Measurements from ENCODE around the gene LRRC4C. TPM values are rescaled to one million over a fixed set of nuclear protein-coding genes. Genes with fewer than 3 reads are reported as not detected.

The LRRC4C gene
- total RNA-seq, 1 donor from 2014 or later = 0.64 TPM

DNA sequence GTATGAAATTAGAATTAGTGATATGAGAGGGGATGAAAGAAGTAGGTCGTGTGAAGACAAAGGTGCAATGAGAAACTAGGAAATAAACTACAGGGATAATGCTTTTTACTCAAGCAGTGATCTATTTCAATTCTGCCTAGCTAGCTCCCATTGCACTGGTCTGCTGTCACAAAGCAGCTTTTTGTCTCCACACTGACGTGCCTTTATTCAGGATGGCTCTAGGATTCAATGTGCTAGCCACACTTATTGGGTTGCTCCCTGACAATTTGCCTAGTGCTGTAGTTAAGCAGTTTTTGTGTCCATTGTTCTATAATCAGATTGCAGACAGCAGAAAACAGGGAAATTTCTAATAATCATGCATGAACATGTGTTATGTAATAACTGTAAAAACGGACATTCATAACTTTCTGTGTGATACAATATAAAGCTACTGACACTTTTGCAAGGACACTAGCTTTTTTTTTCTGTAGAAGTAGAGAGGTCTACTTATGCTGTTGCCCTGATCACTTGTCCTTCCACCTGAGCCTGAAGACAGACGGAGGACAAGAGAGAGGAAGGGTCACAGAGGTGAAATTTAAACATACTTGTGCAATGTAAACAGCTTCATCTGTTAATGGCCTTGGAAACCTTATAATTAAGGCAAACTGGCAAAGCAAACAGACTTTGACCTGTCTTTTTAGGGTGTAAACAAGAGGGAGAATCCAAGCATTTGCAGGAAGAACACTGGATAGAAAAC is 269.6 kb downstream of the LRRC4C start:
- peaks cover 1% of the 10 kb centered on the region for H3K9me3 Mint-ChIP-seq (ENCODE audit: unreplicated experiment)
- TF ChIP-seq, protein P1, sequence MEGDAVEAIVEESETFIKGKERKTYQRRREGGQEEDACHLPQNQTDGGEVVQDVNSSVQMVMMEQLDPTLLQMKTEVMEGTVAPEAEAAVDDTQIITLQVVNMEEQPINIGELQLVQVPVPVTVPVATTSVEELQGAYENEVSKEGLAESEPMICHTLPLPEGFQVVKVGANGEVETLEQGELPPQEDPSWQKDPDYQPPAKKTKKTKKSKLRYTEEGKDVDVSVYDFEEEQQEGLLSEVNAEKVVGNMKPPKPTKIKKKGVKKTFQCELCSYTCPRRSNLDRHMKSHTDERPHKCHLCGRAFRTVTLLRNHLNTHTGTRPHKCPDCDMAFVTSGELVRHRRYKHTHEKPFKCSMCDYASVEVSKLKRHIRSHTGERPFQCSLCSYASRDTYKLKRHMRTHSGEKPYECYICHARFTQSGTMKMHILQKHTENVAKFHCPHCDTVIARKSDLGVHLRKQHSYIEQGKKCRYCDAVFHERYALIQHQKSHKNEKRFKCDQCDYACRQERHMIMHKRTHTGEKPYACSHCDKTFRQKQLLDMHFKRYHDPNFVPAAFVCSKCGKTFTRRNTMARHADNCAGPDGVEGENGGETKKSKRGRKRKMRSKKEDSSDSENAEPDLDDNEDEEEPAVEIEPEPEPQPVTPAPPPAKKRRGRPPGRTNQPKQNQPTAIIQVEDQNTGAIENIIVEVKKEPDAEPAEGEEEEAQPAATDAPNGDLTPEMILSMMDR (IDR thresholded peaks at IDR 0.05; ENCODE audit: partially characterized antibody, unreplicated experiment) = no peak
- H3K4me3 Mint-ChIP-seq (ENCODE audit: unreplicated experiment) = no peak overlapping the region

DNA sequence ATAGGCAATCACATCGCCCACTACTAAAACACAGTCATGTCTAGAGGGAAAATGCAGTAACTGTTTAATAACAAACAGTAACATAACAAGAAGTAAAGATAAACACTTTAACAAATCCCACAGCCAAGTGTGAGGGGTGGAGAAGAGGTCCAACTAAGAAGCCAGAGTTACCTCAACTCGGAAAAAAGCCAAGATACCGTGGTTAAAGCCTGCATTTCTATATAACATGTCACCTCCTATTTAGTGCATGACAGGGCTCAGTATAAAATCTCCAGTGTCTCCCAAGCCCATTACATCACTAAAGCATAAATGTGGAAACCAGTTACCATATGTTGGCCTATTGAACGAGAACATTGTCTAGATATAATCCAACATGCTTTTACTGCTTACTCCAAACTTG is 281.7 kb downstream of the LRRC4C start:
- H3K27me3 Mint-ChIP-seq (ENCODE audit: unreplicated experiment) = no peaks in the 10 kb centered on the region
- DNase-seq = no peak
- no peaks in the 10 kb centered on the region for H3K9me3 Mint-ChIP-seq (ENCODE audit: unreplicated experiment)
- H3K27ac Mint-ChIP-seq (ENCODE audit: unreplicated experiment) = no peak overlapping the region
- no peak overlapping the region for H3K4me3 Mint-ChIP-seq (ENCODE audit: unreplicated experiment)
- H3K4me1 Mint-ChIP-seq (ENCODE audit: low read depth, unreplicated experiment) = no peaks in the 10 kb centered on the region
- H3K36me3 Mint-ChIP-seq (ENCODE audit: unreplicated experiment) = peaks cover 3% of the 10 kb centered on the region
- TF ChIP-seq, protein P1 (IDR thresholded peaks at IDR 0.05; ENCODE audit: partially characterized antibody, unreplicated experiment) = no peak

More for the DNA sequence above, 269.6 kb downstream of the LRRC4C start:
- Mint-ChIP-seq H3K4me1 (ENCODE audit: low read depth, unreplicated experiment) (no peaks in the 10 kb centered on the region), H3K36me3 (ENCODE audit: unreplicated experiment) (no peaks in the 10 kb centered on the region), H3K27me3 (ENCODE audit: unreplicated experiment) (no peaks in the 10 kb centered on the region), H3K27ac (ENCODE audit: unreplicated experiment) (no peak overlapping the region)
- no peak for DNase-seq

DNA sequence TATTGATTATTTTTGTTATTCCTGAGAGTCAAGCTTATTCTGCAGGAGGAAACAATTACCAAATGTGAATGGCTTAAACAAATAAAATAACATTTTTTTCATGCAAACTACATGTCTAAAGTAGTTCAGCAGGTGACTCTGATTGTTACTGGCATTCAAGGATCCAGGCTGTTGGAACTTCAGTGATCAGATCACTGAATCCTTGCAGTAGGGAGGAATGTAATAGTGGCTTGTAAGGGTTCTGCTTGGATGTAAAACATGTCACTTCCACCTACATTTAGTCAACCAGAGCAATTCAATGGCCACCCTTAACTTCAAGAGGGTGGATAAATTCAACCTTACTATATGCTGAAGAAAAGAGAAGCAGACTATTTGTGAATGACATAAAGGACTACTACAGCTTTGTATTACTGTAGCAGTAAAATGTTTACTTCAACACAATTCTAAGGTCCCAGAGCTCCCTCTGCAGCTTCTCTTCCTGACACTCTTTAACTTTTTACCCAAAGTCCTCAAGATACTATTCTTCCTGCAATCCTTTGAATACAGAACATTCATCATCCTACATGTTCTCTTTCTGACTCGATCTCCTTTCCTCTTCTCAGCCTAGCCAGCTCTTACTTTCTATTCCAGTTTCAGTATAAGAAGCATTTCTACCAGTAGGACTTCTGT is 284.0 kb downstream of the LRRC4C start:
- no peak overlapping the region for H3K4me3 Mint-ChIP-seq (ENCODE audit: unreplicated experiment)
- TF ChIP-seq, protein P1 (IDR thresholded peaks at IDR 0.05; ENCODE audit: partially characterized antibody, unreplicated experiment) = no peak
- H3K9me3 Mint-ChIP-seq (ENCODE audit: unreplicated experiment) = no peaks in the 10 kb centered on the region
- DNase-seq = no peak
- H3K4me1 Mint-ChIP-seq (ENCODE audit: low read depth, unreplicated experiment) = no peaks in the 10 kb centered on the region
- no peak overlapping the region for H3K27ac Mint-ChIP-seq (ENCODE audit: unreplicated experiment)
- no peaks in the 10 kb centered on the region for H3K36me3 Mint-ChIP-seq (ENCODE audit: unreplicated experiment)
- H3K27me3 Mint-ChIP-seq (ENCODE audit: unreplicated experiment) = no peaks in the 10 kb centered on the region

DNA sequence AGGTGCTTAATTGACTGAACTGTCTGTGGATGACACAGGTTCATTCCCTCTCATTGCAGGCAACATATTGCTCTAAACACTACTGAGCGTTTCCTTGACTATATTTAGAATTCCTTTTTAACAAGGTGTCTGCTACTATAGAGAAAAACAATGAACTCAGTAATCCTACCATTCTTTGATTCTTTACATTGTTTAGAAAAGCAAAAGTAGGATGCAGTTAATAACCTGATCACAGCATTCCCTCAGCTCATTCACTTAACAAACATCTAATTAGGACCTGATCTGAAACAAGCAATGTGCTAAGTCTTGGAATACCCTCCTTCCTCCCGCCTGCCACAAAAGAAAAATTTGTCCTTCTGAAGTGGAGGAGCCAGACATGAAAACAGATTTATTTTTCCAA is 313.1 kb downstream of the LRRC4C start:
- H3K36me3 Mint-ChIP-seq (ENCODE audit: unreplicated experiment) = no peaks in the 10 kb centered on the region
- H3K27ac Mint-ChIP-seq (ENCODE audit: unreplicated experiment) = no peak overlapping the region

More for the DNA sequence above, 313.1 kb downstream of the LRRC4C start:
- H3K9me3 Mint-ChIP-seq (ENCODE audit: unreplicated experiment) = no peaks in the 10 kb centered on the region
- TF ChIP-seq, protein P1 (IDR thresholded peaks at IDR 0.05; ENCODE audit: partially characterized antibody, unreplicated experiment) = no peak
- H3K4me3 Mint-ChIP-seq (ENCODE audit: unreplicated experiment) = no peak overlapping the region
- H3K4me1 Mint-ChIP-seq (ENCODE audit: low read depth, unreplicated experiment) = no peaks in the 10 kb centered on the region
- no peak for DNase-seq
- H3K27me3 Mint-ChIP-seq (ENCODE audit: unreplicated experiment) = no peaks in the 10 kb centered on the region
